Liver (tissue), 3 donors: ENCODE data around the gene GP1BB.

Source experiments
- ATF3 ChIP-seq: IDR thresholded peaks from 2 replicates; pipeline ENCODE4 v1.6.1; 2016; ENCODE audit warnings: antibody characterized with exemption
- CTCF ChIP-seq: fragments of 150-350 bp; IDR thresholded peaks from 2 replicates; pipeline ENCODE4 v1.5.1; 2017; ENCODE audit warnings: improper control_type of control experiment, low read depth, low read length; ENCODE audit not compliant: missing input control
- EGR1 ChIP-seq, 2 donors: IDR thresholded peaks; 2 replicates each; pipeline ENCODE4 v1.6.1; 2016 to 2018; ENCODE audit warnings: antibody characterized with exemption in 2 of 2, low read depth in 2 of 2
- MAX ChIP-seq: IDR thresholded peaks from 2 replicates; pipeline ENCODE4 v1.6.1; 2016; ENCODE audit warnings: antibody characterized with exemption
- RAD21 ChIP-seq, 2 donors: IDR thresholded peaks; 2 replicates each; pipeline ENCODE4 v1.6.1; 2016; ENCODE audit warnings: antibody characterized with exemption in 2 of 2, mild to moderate bottlenecking in 2 of 2
- REST ChIP-seq: IDR thresholded peaks from 2 replicates; pipeline ENCODE4 v1.6.1; 2016; ENCODE audit warnings: antibody characterized with exemption, mild to moderate bottlenecking
- SP1 ChIP-seq: IDR thresholded peaks from 2 replicates; pipeline ENCODE4 v1.6.1; 2018; ENCODE audit warnings: antibody characterized with exemption, mild to moderate bottlenecking
- TAF1 ChIP-seq: conservative IDR thresholded peaks from 2 replicates; pipeline ENCODE4 v1.6.1; 2016; ENCODE audit warnings: antibody characterized with exemption, mild to moderate bottlenecking
- YY1 ChIP-seq: IDR thresholded peaks from 2 replicates; pipeline ENCODE4 v1.6.1; 2016; ENCODE audit warnings: antibody characterized with exemption, mild to moderate bottlenecking
- donor health status: healthy.
- donor health status: healthy.

GRCh38 chr22:19755145-19755710 lies 31.9 kb downstream of the GP1BB start:
- TF ChIP-seq CTCF: no peak
- TF ChIP-seq TAF1: no peak
- no peak for TF ChIP-seq ATF3
- TF ChIP-seq MAX: no peak
- no peak for TF ChIP-seq SP1
- no peak for TF ChIP-seq RAD21 (IDR thresholded peaks at IDR 0.05)
- TF ChIP-seq YY1: no peak
- TF ChIP-seq EGR1 (IDR thresholded peaks at IDR 0.05; ENCODE audit: low read depth in 2 of 2): no peak
- TF ChIP-seq REST: no peak
